HCT116 (cell line): ENCODE data around the gene CHD3. TPM values are rescaled to one million over a fixed set of nuclear protein-coding genes. Genes with fewer than 3 reads are reported as not detected.

Experiments used
- ATAC-seq: fragments of 200-7000 bp; cut with Tn5 transposase; 2 replicates; pipeline ENCODE4 v1.9.1; 2020; ENCODE audit warnings: mild to moderate bottlenecking, moderate library complexity
- BruUV-seq: library from RNA; stranded (reverse); fragments of 400-500 nt; replicated peaks from 2 replicates; lab custom pipeline; 2021; lab: Mats Ljungman, UMichigan
- CTCF ChIA-PET: fragments of 300-600 bp; sonication (Branson Sonifier 250); formaldehyde crosslinking; loops from one replicate; lab custom pipeline; 2021; ENCODE audit warnings: antibody characterized with exemption; lab: Charles Lee
- POLR2A ChIA-PET: fragments of 300-600, 350-600 bp; sonication (Branson Sonifier 250); formaldehyde crosslinking; loops from one replicate; lab custom pipeline; 2021; ENCODE audit warnings: antibody characterized with exemption; lab: Charles Lee
- RAD21 ChIA-PET, 2 experiments: fragments of 300-600 bp; sonication (Branson Sonifier 250); formaldehyde crosslinking; loops; one replicate each; lab custom pipeline; 2023; ENCODE audit warnings: low total read pairs in 2 of 2; ENCODE audit not compliant: uncharacterized antibody in 2 of 2, unreplicated experiment in 2 of 2, low non-redundant PET in 1 of 2; lab: Charles Lee
- DNase-seq: peaks from one replicate; pipeline ENCODE4 v3.0.0-alpha.2; 2010; ENCODE audit warnings: low read depth, low spot score
- H2AFZ ChIP-seq: fragments of 200-600 bp; shearing (Covaris generic), sonication (generic); 2 replicates; pipeline ENCODE4 v1.6.1; 2017; ENCODE audit warnings: low read depth, mixed run types, mixed read lengths, antibody characterized with exemption, low read length; ENCODE audit not compliant: poor library complexity, severe bottlenecking
- H3K27ac ChIP-seq: 2 replicates; pipeline ENCODE4 v1.5.1; 2012; ENCODE audit warnings: low read depth, low read length
- H3K27me3 ChIP-seq: fragments of 200-600 bp; sonication (generic); 2 replicates; pipeline ENCODE4 v1.6.1; 2016; ENCODE audit warnings: mixed run types, low read length, mixed read lengths; ENCODE audit not compliant: insufficient read depth
- H3K36me3 ChIP-seq, 2 experiments: fragments of 200-500 bp in 1 of 2; fragments of 200-600 bp in 1 of 2; sonication (Bioruptor generic) in 1 of 2; sonication (generic) in 1 of 2; 2 replicates each; pipeline versions ENCODE4 v1.5.1 to v1.6.1; 2014 to 2016; ENCODE audit warnings: low read length in 2 of 2, inconsistent platforms in 1 of 2, mixed read lengths in 1 of 2, mixed run types in 1 of 2; ENCODE audit not compliant: insufficient read depth in 2 of 2, control insufficient read depth in 1 of 2
- H3K4me1 ChIP-seq, 2 experiments: fragments of 200-600 bp in 1 of 2; sonication (generic) in 1 of 2; 2 replicates each; pipeline versions ENCODE4 v1.5.1 to v1.6.1; 2012 to 2017; ENCODE audit warnings: low read length in 2 of 2, inconsistent platforms in 1 of 2, mild to moderate bottlenecking in 1 of 2, mixed read lengths in 1 of 2, mixed run types in 1 of 2, moderate library complexity in 1 of 2; ENCODE audit not compliant: insufficient read depth in 2 of 2, control insufficient read depth in 1 of 2
- H3K4me2 ChIP-seq: fragments of 200-600 bp; sonication (generic); 2 replicates; pipeline ENCODE4 v1.6.1; 2017; ENCODE audit warnings: mixed run types, low read length, mixed read lengths
- H3K4me3 ChIP-seq, 2 experiments: fragments of 200-600 bp in 1 of 2; sonication (generic) in 1 of 2; replicated peaks in 1 of 2; 2 replicates each; pipeline ENCODE4 v1.5.1; 2011 to 2016; ENCODE audit warnings: low read length in 2 of 2, control low read depth in 1 of 2, low read depth in 1 of 2, mild to moderate bottlenecking in 1 of 2, mixed read lengths in 1 of 2, mixed run types in 1 of 2
- H3K79me2 ChIP-seq: fragments of 200-600 bp; sonication (generic); 2 replicates; pipeline ENCODE4 v1.6.1; 2017; ENCODE audit warnings: mild to moderate bottlenecking, mixed run types, low read length, moderate library complexity, mixed read lengths; ENCODE audit not compliant: insufficient read depth
- H3K9ac ChIP-seq: fragments of 200-600 bp; sonication (generic); 2 replicates; pipeline ENCODE4 v1.6.1; 2016; ENCODE audit warnings: low read length, mixed read lengths
- H3K9me2 ChIP-seq: fragments of 200-600 bp; sonication (generic), shearing (Covaris generic); 2 replicates; pipeline ENCODE4 v1.6.1; 2017; ENCODE audit warnings: mixed run types, mild to moderate bottlenecking, moderate library complexity; ENCODE audit not compliant: insufficient read depth
- H3K9me3 ChIP-seq, 2 experiments: fragments of 200-500 bp in 1 of 2; fragments of 200-600 bp in 1 of 2; sonication (Bioruptor generic) in 1 of 2; sonication (generic) in 1 of 2; 2 replicates each; pipeline ENCODE4 v1.6.1; 2014 to 2017; ENCODE audit warnings: low read length in 2 of 2, mixed read lengths in 2 of 2, inconsistent platforms in 1 of 2, low read depth in 1 of 2, mild to moderate bottlenecking in 1 of 2, mixed run types in 1 of 2, moderate library complexity in 1 of 2; ENCODE audit not compliant: control insufficient read depth in 1 of 2, insufficient read depth in 1 of 2
- H4K20me1 ChIP-seq: fragments of 200-600 bp; sonication (generic), shearing (Covaris generic); 2 replicates; pipeline ENCODE4 v1.6.1; 2017; ENCODE audit warnings: mixed run types, mild to moderate bottlenecking, moderate library complexity; ENCODE audit not compliant: insufficient read depth
- ATF3 ChIP-seq: IDR thresholded peaks from 2 replicates; pipeline ENCODE4 v1.6.1; 2012
- CBX3 ChIP-seq: IDR thresholded peaks from 2 replicates; pipeline ENCODE4 v1.6.1; 2012; ENCODE audit warnings: low read depth
- CEBPB ChIP-seq: IDR thresholded peaks from 2 replicates; pipeline ENCODE4 v1.6.1; 2012; ENCODE audit warnings: low read depth
- CTCF ChIP-seq, 3 experiments: fragments of 200-600 bp in 1 of 3; sonication (generic) in 1 of 3; IDR thresholded peaks in 2 of 3; conservative IDR thresholded peaks in 1 of 3; 2 replicates each; pipeline ENCODE4 v1.5.1; 2012 to 2017; ENCODE audit warnings: low read depth in 2 of 3, low read length in 2 of 3, antibody characterized with exemption in 1 of 3, borderline replicate concordance in 1 of 3, control low read depth in 1 of 3, mild to moderate bottlenecking in 1 of 3, mixed read lengths in 1 of 3, mixed run types in 1 of 3, moderate library complexity in 1 of 3; ENCODE audit not compliant: insufficient read depth in 1 of 3
- EGR1 ChIP-seq: IDR thresholded peaks from 2 replicates; pipeline ENCODE4 v1.6.1; 2012; ENCODE audit warnings: low read depth
- EZH2 ChIP-seq: fragments of 200-600 bp; sonication (generic); IDR thresholded peaks from 2 replicates; pipeline ENCODE4 v1.6.1; 2017; ENCODE audit warnings: antibody characterized with exemption, mixed run types
- EZH2phosphoT487 ChIP-seq: fragments of 200-600 bp; IDR thresholded peaks from 2 replicates; pipeline ENCODE4 v1.6.1; 2018; ENCODE audit warnings: antibody characterized with exemption, borderline replicate concordance
- FOSL1 ChIP-seq: IDR thresholded peaks from 2 replicates; pipeline ENCODE4 v1.6.1; 2012; ENCODE audit warnings: low read depth
- MAX ChIP-seq: IDR thresholded peaks from 2 replicates; pipeline ENCODE4 v1.6.1; 2012
- POLR2A ChIP-seq: IDR thresholded peaks from 2 replicates; pipeline ENCODE4 v1.7.0; 2011; ENCODE audit warnings: borderline replicate concordance; ENCODE audit not compliant: insufficient read depth, insufficient read length; ENCODE audit errors: extremely low read depth
- REST ChIP-seq: IDR thresholded peaks from 2 replicates; pipeline ENCODE4 v1.6.1; 2012; ENCODE audit warnings: low read depth
- SIN3A ChIP-seq: IDR thresholded peaks from 2 replicates; pipeline ENCODE4 v1.6.1; 2012; ENCODE audit warnings: low read depth
- SP1 ChIP-seq: IDR thresholded peaks from 2 replicates; pipeline ENCODE4 v1.6.1; 2012; ENCODE audit warnings: low read depth
- SRF ChIP-seq: IDR thresholded peaks from 2 replicates; pipeline ENCODE4 v1.6.1; 2012; ENCODE audit warnings: low read depth
- TCF7L2 ChIP-seq: IDR thresholded peaks from 2 replicates; pipeline ENCODE4 v1.7.0; 2011; ENCODE audit warnings: borderline replicate concordance, inconsistent platforms; ENCODE audit not compliant: insufficient read depth, insufficient read length; ENCODE audit errors: extremely low read depth
- YY1 ChIP-seq: IDR thresholded peaks from 2 replicates; pipeline ENCODE4 v1.6.1; 2011; ENCODE audit warnings: low read length, low read depth, moderate library complexity, mild to moderate bottlenecking; ENCODE audit not compliant: insufficient replicate concordance; ENCODE audit errors: extremely low read depth
- ZBTB33 ChIP-seq: IDR thresholded peaks from 2 replicates; pipeline ENCODE4 v1.6.1; 2011; ENCODE audit warnings: mild to moderate bottlenecking, low read length, moderate library complexity; ENCODE audit not compliant: insufficient replicate concordance; ENCODE audit errors: extremely low read depth
- ZFX ChIP-seq: fragments of 450-650 bp; IDR thresholded peaks from 2 replicates; pipeline ENCODE4 v1.6.1; 2017
- ZNF274 ChIP-seq: fragments of 200-500 bp; sonication (Bioruptor generic); IDR thresholded peaks from 2 replicates; pipeline ENCODE4 v1.6.1; 2014; ENCODE audit warnings: mild to moderate bottlenecking, low read depth, low read length, inconsistent platforms
- intact Hi-C: fragments of 100-400 bp; cut with micrococcal nuclease; formaldehyde crosslinking; loops from 2 replicates; pipeline ENCODE4 v1.10.0; 2022
- total RNA-seq: library from RNA; stranded (reverse); gene quantifications from one replicate; pipeline ENCODE4 v1.2.1, GENCODE V29; 2021; ENCODE audit not compliant: unreplicated experiment

The CHD3 gene
- total RNA-seq, 1 experiment from 2014 or later: 54.8 TPM

GRCh38 chr17:7903154-7904103 is 14.8 kb downstream of the CHD3 start:
- Histone ChIP-seq H3K4me1 (no peaks in the 10 kb centered on the region), H3K9me3 (no peaks in the 10 kb centered on the region), H3K27me3 (no peaks in the 10 kb centered on the region), H3K9me2 (no peaks in the 10 kb centered on the region), H3K4me3 (no peak overlapping the region), H3K4me2 (no peak overlapping the region), H3K9ac (no peak overlapping the region), H3K79me2 (no peaks in the 10 kb centered on the region), H4K20me1 (no peaks in the 10 kb centered on the region), H3K27ac (no peak overlapping the region), H2AFZ (no peak overlapping the region), H3K36me3 (peaks cover 32 to 56% of the 10 kb centered on the region in 2 experiments; a peak in 3 of 4 replicates)
- intact Hi-C loops: no loop called here
- ChIA-PET RAD21 (no interaction called here), POLR2A (no interaction called here), CTCF (no interaction called here)
- TSS peak; percentile 27 for BruUV-seq
- ATAC-seq (no peak), DNase-seq (no peak)
- TF ChIP-seq MAX (no peak), TCF7L2 (no peak), POLR2A (no peak), ZBTB33 (no peak), REST (no peak), EGR1 (no peak), EZH2phosphoT487 (no peak), ZFX (no peak), CBX3 (no peak), FOSL1 (no peak), SRF (no peak), SIN3A (no peak), YY1 (no peak), CEBPB (no peak), ZNF274 (no peak), ATF3 (no peak), CTCF (IDR thresholded peaks at IDR 0.05 in 2 of 3, conservative IDR thresholded peaks at IDR 0.05 in 1 of 3; ENCODE audit: borderline replicate concordance in 1 of 3, insufficient read depth in 1 of 3, low read depth in 2 of 3, low read length in 2 of 3) (no peak), EZH2 (no peak), SP1 (no peak)
